PC-3 (cell line): Measurements from ENCODE around the gene NCOA1. TPM values are rescaled to one million over a fixed set of nuclear protein-coding genes. Genes with fewer than 3 reads are reported as not detected.

Experiments
- ATAC-seq: fragments of 200-7000 bp; cut with Tn5 transposase; 2 replicates; pipeline ENCODE4 v1.9.1; 2020; ENCODE audit warnings: mild to moderate bottlenecking, moderate library complexity
- BruUV-seq: library from RNA; stranded (reverse); fragments of 400-500 nt; replicated peaks from 2 replicates; lab custom pipeline; 2021; lab: Mats Ljungman, UMichigan
- CTCF ChIA-PET: fragments of 300-600 bp; sonication (Branson Sonifier 250); formaldehyde crosslinking; loops from one replicate; lab custom pipeline; 2022; ENCODE audit warnings: antibody characterized with exemption; lab: Charles Lee
- POLR2A ChIA-PET: fragments of 300-600 bp; sonication (Branson Sonifier 250); formaldehyde crosslinking; loops from one replicate; lab custom pipeline; 2022; ENCODE audit warnings: antibody characterized with exemption; ENCODE audit not compliant: unreplicated experiment; lab: Charles Lee
- DNase-seq: peaks from one replicate; pipeline ENCODE4 v3.0.0-alpha.2; 2015
- H2AFZ ChIP-seq: fragments of 300-600 bp; sonication (generic); 2 replicates; pipeline ENCODE4 v1.6.0; 2016; ENCODE audit warnings: antibody characterized with exemption, low read length
- H3F3A ChIP-seq: fragments of 300-600 bp; sonication (generic); one replicate; pipeline ENCODE4 v1.6.0; 2017; ENCODE audit warnings: antibody characterized with exemption, low read length, control low read depth, mild to moderate bottlenecking; ENCODE audit not compliant: unreplicated experiment
- H3K27ac ChIP-seq: fragments of 300-600 bp; sonication (generic); 2 replicates; pipeline ENCODE4 v1.5.1; 2016; ENCODE audit warnings: mild to moderate bottlenecking, low read length
- H3K27me3 ChIP-seq: fragments of 300-600 bp; sonication (generic); 2 replicates; pipeline ENCODE4 v1.6.1; 2016; ENCODE audit warnings: low read length, mixed read lengths
- H3K36me3 ChIP-seq: fragments of 300-600 bp; sonication (generic); 2 replicates; pipeline ENCODE4 v1.6.1; 2016; ENCODE audit warnings: low read depth, mixed run types, low read length, mixed read lengths
- H3K4me1 ChIP-seq: fragments of 300-600 bp; sonication (generic); 2 replicates; pipeline ENCODE4 v1.5.1; 2016; ENCODE audit warnings: low read length; ENCODE audit not compliant: insufficient read depth
- H3K4me2 ChIP-seq: fragments of 300-600 bp; sonication (generic); 2 replicates; pipeline ENCODE4 v1.6.0; 2016; ENCODE audit warnings: low read length
- H3K4me3 ChIP-seq: fragments of 300-600 bp; sonication (generic); 2 replicates; pipeline ENCODE4 v1.5.1; 2016; ENCODE audit warnings: mild to moderate bottlenecking, low read length, mixed read lengths
- H3K79me2 ChIP-seq: fragments of 300-600 bp; sonication (generic); 2 replicates; pipeline ENCODE4 v1.6.1; 2017; ENCODE audit warnings: low read length, mixed read lengths
- H3K9ac ChIP-seq: fragments of 300-600 bp; sonication (generic); 2 replicates; pipeline ENCODE4 v1.6.0; 2016; ENCODE audit warnings: mild to moderate bottlenecking, low read length
- H3K9me2 ChIP-seq: fragments of 300-600 bp; sonication (generic); replicated peaks from 2 replicates; pipeline ENCODE4 v1.6.1; 2016; ENCODE audit warnings: mixed run types, low read length, mixed read lengths
- H3K9me3 ChIP-seq: fragments of 300-600 bp; sonication (generic); 2 replicates; pipeline ENCODE4 v1.6.1; 2016; ENCODE audit warnings: low read length, mixed read lengths
- H4K20me1 ChIP-seq: fragments of 300-600 bp; sonication (generic); 2 replicates; pipeline ENCODE4 v1.6.1; 2016; ENCODE audit warnings: low read length, mixed read lengths
- EZH2 ChIP-seq: fragments of 300-600 bp; sonication (generic); IDR thresholded peaks from one replicate; pipeline ENCODE4 v1.6.1; 2017; ENCODE audit warnings: antibody characterized with exemption, mild to moderate bottlenecking, low read length; ENCODE audit not compliant: unreplicated experiment
- EZH2phosphoT487 ChIP-seq: fragments of 300-600 bp; sonication (generic); IDR thresholded peaks from 2 replicates; pipeline ENCODE4 v1.6.1; 2018; ENCODE audit warnings: mild to moderate bottlenecking, antibody characterized with exemption, low read length, borderline replicate concordance
- intact Hi-C: fragments of 100-400 bp; cut with micrococcal nuclease; formaldehyde crosslinking; loops from 2 replicates; pipeline ENCODE4 v1.9.0; 2023
- total RNA-seq: library from RNA; depleted of rRNA; stranded (reverse); fragments of >200 nt; gene quantifications from 2 replicates; pipeline ENCODE4 v1.2.3, GENCODE V29; 2014
- TF ChIP-seq, protein P1 (sequence below): fragments of 300-600 bp; sonication (generic); conservative IDR thresholded peaks from 2 replicates; pipeline ENCODE4 v1.5.1; 2017; ENCODE audit warnings: antibody characterized with exemption, low read depth, mild to moderate bottlenecking, low read length

The NCOA1 gene
- total RNA-seq, 1 experiment from 2014 or later = 7.5 TPM

DNA sequence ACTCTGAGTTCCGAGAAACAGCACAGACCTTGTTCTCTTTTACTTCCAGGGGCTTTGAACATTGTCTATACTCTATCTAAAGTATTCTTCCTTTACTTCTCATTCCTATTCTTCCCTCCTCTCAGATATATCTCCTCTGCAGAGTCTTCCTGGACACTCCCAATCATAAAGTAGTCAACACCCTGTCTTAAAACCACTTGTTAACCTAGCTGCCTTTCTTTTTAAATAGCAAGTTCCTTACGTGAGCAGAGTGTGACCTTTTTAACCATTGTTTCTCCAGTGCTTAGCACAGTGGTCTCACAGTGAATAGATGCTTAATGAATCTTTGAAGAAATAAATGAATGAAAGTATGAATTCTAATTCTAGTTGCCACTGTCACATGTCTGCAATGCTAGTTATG, 254.8 kb downstream of the NCOA1 start:
- Histone ChIP-seq H3K9me3 (no peaks in the 10 kb centered on the region), H2AFZ (no peak overlapping the region), H3K4me2 (no peak overlapping the region), H4K20me1 (no peaks in the 10 kb centered on the region), H3K27ac (no peak overlapping the region), H3K36me3 (no peaks in the 10 kb centered on the region), H3K4me3 (no peak overlapping the region), H3K9ac (no peak overlapping the region), H3F3A (no peaks in the 10 kb centered on the region), H3K79me2 (no peaks in the 10 kb centered on the region), H3K9me2 (no peaks in the 10 kb centered on the region), H3K4me1 (no peaks in the 10 kb centered on the region), H3K27me3 (no peaks in the 10 kb centered on the region)
- ATAC-seq = no peak
- DNase-seq = no peak
- intact Hi-C loops = no loop called here
- no peak for TF ChIP-seq EZH2phosphoT487
- TF ChIP-seq, protein P1, sequence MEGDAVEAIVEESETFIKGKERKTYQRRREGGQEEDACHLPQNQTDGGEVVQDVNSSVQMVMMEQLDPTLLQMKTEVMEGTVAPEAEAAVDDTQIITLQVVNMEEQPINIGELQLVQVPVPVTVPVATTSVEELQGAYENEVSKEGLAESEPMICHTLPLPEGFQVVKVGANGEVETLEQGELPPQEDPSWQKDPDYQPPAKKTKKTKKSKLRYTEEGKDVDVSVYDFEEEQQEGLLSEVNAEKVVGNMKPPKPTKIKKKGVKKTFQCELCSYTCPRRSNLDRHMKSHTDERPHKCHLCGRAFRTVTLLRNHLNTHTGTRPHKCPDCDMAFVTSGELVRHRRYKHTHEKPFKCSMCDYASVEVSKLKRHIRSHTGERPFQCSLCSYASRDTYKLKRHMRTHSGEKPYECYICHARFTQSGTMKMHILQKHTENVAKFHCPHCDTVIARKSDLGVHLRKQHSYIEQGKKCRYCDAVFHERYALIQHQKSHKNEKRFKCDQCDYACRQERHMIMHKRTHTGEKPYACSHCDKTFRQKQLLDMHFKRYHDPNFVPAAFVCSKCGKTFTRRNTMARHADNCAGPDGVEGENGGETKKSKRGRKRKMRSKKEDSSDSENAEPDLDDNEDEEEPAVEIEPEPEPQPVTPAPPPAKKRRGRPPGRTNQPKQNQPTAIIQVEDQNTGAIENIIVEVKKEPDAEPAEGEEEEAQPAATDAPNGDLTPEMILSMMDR = no peak
- TF ChIP-seq EZH2 = no peak
- ChIA-PET POLR2A (no interaction called here), CTCF (no interaction called here)
- BruUV-seq = no TSS peak

DNA sequence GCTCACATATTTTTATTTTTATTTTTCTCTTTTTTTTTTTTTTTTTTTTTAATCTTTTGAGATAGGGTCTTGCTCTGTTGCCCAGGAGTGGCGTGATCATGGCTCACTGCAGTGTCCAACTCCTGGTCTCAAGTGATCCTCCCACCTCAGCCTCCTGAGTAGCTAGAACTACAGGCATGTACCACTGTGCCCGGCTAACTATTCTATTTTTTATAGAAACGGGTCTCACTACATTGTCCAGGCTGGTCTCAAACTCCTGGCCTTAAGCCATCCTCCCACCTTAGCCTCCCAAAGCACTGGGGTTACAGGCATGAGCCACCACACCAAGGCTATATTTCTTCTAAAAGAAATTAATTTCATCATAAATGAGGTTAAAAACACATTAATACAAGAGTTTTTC, 256.2 kb downstream of the NCOA1 start:
- ATAC-seq (no peak), DNase-seq (no peak)
- Histone ChIP-seq H3K36me3 (no peaks in the 10 kb centered on the region), H3K4me2 (no peak overlapping the region), H3K27me3 (no peaks in the 10 kb centered on the region), H3K9me3 (no peaks in the 10 kb centered on the region), H3K27ac (no peak overlapping the region), H3K4me3 (no peak overlapping the region), H3F3A (no peaks in the 10 kb centered on the region), H3K9ac (no peak overlapping the region), H3K79me2 (no peaks in the 10 kb centered on the region), H4K20me1 (no peaks in the 10 kb centered on the region), H3K4me1 (no peaks in the 10 kb centered on the region), H2AFZ (no peak overlapping the region), H3K9me2 (no peaks in the 10 kb centered on the region)
- TF ChIP-seq EZH2phosphoT487 (no peak), EZH2 (no peak)
- TF ChIP-seq, protein P1 = no peak
- no TSS peak for BruUV-seq
- intact Hi-C loops = no loop called here
- ChIA-PET POLR2A (no interaction called here), CTCF (no interaction called here)

DNA sequence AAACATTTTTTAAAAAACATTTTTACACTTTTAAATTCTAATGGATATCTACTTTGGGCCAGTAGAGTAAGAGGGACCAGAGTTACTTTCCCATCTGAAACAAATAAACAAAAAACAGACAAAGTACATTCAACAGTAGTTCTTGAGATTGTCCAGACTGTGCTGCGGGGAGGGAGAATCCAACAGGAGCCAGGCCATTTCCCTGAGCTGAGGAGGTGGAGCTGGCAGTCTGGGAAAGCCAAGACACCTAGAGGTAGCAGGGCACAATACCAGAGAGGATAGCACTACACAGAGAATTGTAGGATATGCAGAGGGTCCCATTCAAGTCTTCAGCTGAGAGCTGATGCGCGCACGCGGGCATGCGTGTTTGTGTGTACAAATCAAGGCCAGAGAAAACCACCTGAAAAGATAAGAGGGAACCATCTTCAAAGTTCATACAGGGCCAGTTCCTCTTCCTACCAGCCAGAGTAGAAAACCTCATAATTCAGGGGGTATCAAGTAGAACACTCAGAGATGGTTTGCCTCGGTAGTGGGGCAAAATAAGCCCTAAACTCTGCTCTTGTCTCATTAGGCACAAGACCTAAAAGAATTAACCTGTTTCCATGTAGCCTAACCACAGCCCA, 258.1 kb downstream of the NCOA1 start:
- no peaks in the 10 kb centered on the region for H3K79me2 ChIP-seq
- DNase-seq (no peak), ATAC-seq (no peak; the same call in 1 of the 2 replicates)
- ChIA-PET CTCF (no interaction called here), POLR2A (no interaction called here)
- no peak for TF ChIP-seq EZH2
- TF ChIP-seq, protein P1 = no peak
- TF ChIP-seq EZH2phosphoT487 = no peak
- H3K4me3 ChIP-seq = no peak overlapping the region
- H4K20me1 ChIP-seq = no peaks in the 10 kb centered on the region
- no peak overlapping the region for H3K9ac ChIP-seq
- intact Hi-C loops = no loop called here
- H3K9me3 ChIP-seq = no peaks in the 10 kb centered on the region
- BruUV-seq = no TSS peak
- no peak overlapping the region for H2AFZ ChIP-seq
- no peaks in the 10 kb centered on the region for H3K36me3 ChIP-seq
- H3K27me3 ChIP-seq = no peaks in the 10 kb centered on the region
- no peaks in the 10 kb centered on the region for H3K4me1 ChIP-seq
- H3K4me2 ChIP-seq = no peak overlapping the region
- H3K9me2 ChIP-seq = no peaks in the 10 kb centered on the region
- no peak overlapping the region for H3K27ac ChIP-seq
- H3F3A ChIP-seq = no peaks in the 10 kb centered on the region
